B cell (primary cell): ENCODE measurements around the gene CADM1. TPM values are rescaled to one million over a fixed set of nuclear protein-coding genes. Genes with fewer than 3 reads are reported as not detected.
A peak's percentile ranks its signal among the peaks of the same experiment; 100 is the strongest.

ENCODE experiments used
- ATAC-seq: fragments of 200-7000 bp; cut with Tn5 transposase; one replicate; pipeline ENCODE4 v1.10.0; 2021; ENCODE audit warnings: low read depth, mild to moderate bottlenecking, moderate number of reproducible peaks, moderate library complexity
- CTCF ChIA-PET: fragments of 350-600 bp; sonication (Branson Sonifier 250); formaldehyde crosslinking; loops from one replicate; lab custom pipeline; 2021; ENCODE audit warnings: antibody characterized with exemption, inconsistent platforms; lab: Charles Lee
- POLR2A ChIA-PET: fragments of 350-600 bp; sonication (Branson Sonifier 250); formaldehyde crosslinking; loops from one replicate; lab custom pipeline; 2021; ENCODE audit warnings: antibody characterized with exemption; lab: Charles Lee
- DNase-seq: peaks from one replicate; pipeline ENCODE4 v3.0.0; 2013
- H2AFZ ChIP-seq: 2 replicates; pipeline ENCODE4 v1.6.1; 2012; ENCODE audit warnings: mild to moderate bottlenecking, low read depth, low read length; ENCODE audit not compliant: insufficient read depth, poor library complexity, severe bottlenecking
- H3K27ac ChIP-seq, 2 donors: 1 replicate in 1 of 2; 2 replicates in 1 of 2; pipeline ENCODE4 v1.5.1; 2012 to 2013; ENCODE audit warnings: low read length in 2 of 2, mild to moderate bottlenecking in 2 of 2, moderate library complexity in 1 of 2
- H3K27me3 ChIP-seq, 4 experiments: fragments of 200-600 bp in 1 of 4; sonication (generic) in 1 of 4; replicated peaks in 1 of 4; 1 replicate in 2 of 4; 2 replicates in 2 of 4; pipeline versions ENCODE4 v1.6.1 to v1.7.0; 2013 to 2016; ENCODE audit warnings: low read length in 3 of 4, mild to moderate bottlenecking in 2 of 4, mixed read lengths in 1 of 4, moderate library complexity in 1 of 4; ENCODE audit not compliant: insufficient read depth in 4 of 4, control insufficient read depth in 3 of 4; ENCODE audit errors: control extremely low read depth in 1 of 4
- H3K36me3 ChIP-seq, 2 experiments: replicated peaks in 1 of 2; 1 replicate in 1 of 2; 2 replicates in 1 of 2; pipeline versions ENCODE4 v1.6.1 to v1.7.1; 2013; ENCODE audit warnings: low read length in 1 of 2; ENCODE audit not compliant: insufficient read depth in 2 of 2, control insufficient read depth in 1 of 2; ENCODE audit errors: control extremely low read depth in 1 of 2, extremely low read depth in 1 of 2
- H3K4me1 ChIP-seq, 2 donors: fragments of 200-600 bp in 1 of 2; sonication (generic) in 1 of 2; 1 replicate in 1 of 2; 2 replicates in 1 of 2; pipeline versions ENCODE4 v1.5.1 to v1.6.1; 2013 to 2017; ENCODE audit warnings: low read length in 2 of 2; ENCODE audit not compliant: control insufficient read depth in 2 of 2, insufficient read depth in 2 of 2
- H3K4me2 ChIP-seq: replicated peaks from 2 replicates; pipeline ENCODE3; 2012; ENCODE audit warnings: mild to moderate bottlenecking, low read depth, low read length; ENCODE audit not compliant: poor library complexity, severe bottlenecking
- H3K4me3 ChIP-seq, 5 experiments: fragments of 200-600 bp in 1 of 5; sonication (generic) in 1 of 5; 1 replicate in 3 of 5; 2 replicates in 2 of 5; pipeline versions ENCODE4 v1.5.1 to v1.7.0; 2011 to 2016; ENCODE audit warnings: low read length in 4 of 5, mild to moderate bottlenecking in 4 of 5, low read depth in 2 of 5, control low read depth in 1 of 5, moderate library complexity in 1 of 5; ENCODE audit not compliant: insufficient read depth in 1 of 5; ENCODE audit errors: control extremely low read depth in 1 of 5, extremely low read depth in 1 of 5
- H3K79me2 ChIP-seq: fragments of 200-600 bp; sonication (generic); one replicate; pipeline ENCODE4 v1.6.0; 2016; ENCODE audit warnings: low read length; ENCODE audit not compliant: control insufficient read depth, insufficient read depth
- H3K9ac ChIP-seq: fragments of 200-600 bp; sonication (generic); 2 replicates; pipeline ENCODE4 v1.6.1; 2017; ENCODE audit warnings: mild to moderate bottlenecking, low read length, moderate library complexity
- H3K9me3 ChIP-seq, 3 donors: one replicate each; pipeline versions ENCODE4 v1.6.1 to v1.7.1; 2013; ENCODE audit warnings: low read length in 2 of 3; ENCODE audit not compliant: control insufficient read depth in 2 of 3, insufficient read depth in 1 of 3; ENCODE audit errors: control extremely low read depth in 1 of 3
- H4K20me1 ChIP-seq: 2 replicates; pipeline ENCODE4 v1.6.0; 2012; ENCODE audit warnings: mild to moderate bottlenecking, low read length; ENCODE audit not compliant: insufficient read depth, control insufficient read depth, poor library complexity, severe bottlenecking
- H3K27ac Mint-ChIP-seq: one replicate; pipeline ENCODE4 v1.8.0; 2021; ENCODE audit warnings: mixed read lengths
- H3K27me3 Mint-ChIP-seq: one replicate; pipeline ENCODE4 v1.8.0; 2021; ENCODE audit warnings: mixed read lengths
- H3K4me1 Mint-ChIP-seq: one replicate; pipeline ENCODE4 v1.8.0; 2021; ENCODE audit warnings: mixed read lengths
- H3K4me3 Mint-ChIP-seq: one replicate; pipeline ENCODE4 v1.8.0; 2021; ENCODE audit warnings: mixed read lengths
- H3K9me3 Mint-ChIP-seq: one replicate; pipeline ENCODE4 v1.8.0; 2022; ENCODE audit warnings: mixed read lengths; ENCODE audit not compliant: insufficient read depth
- CTCF ChIP-seq: fragments of 200-600 bp; IDR thresholded peaks from one replicate; pipeline ENCODE4 v1.8.0; 2022; ENCODE audit warnings: antibody characterized with exemption, mild to moderate bottlenecking
- EZH2 ChIP-seq: IDR thresholded peaks from 2 replicates; pipeline ENCODE4 v1.6.1; 2012; ENCODE audit warnings: borderline replicate concordance, low read depth, mild to moderate bottlenecking, moderate library complexity, low read length; ENCODE audit not compliant: insufficient read depth, poor library complexity, severe bottlenecking
- WGBS: methylation state at CpG from one replicate; pipeline ENCODE4 v1.1.5; 2013; ENCODE audit warnings: missing lambda C conversion rate; ENCODE audit not compliant: insufficient coverage; 5-methylcytosine and 5-hydroxymethylcytosine counted together
- intact Hi-C: fragments of 100-400 bp; cut with micrococcal nuclease; formaldehyde crosslinking; loops from one replicate; pipeline ENCODE4 v1.10.0; 2022
- polyA plus RNA-seq: library from polyadenylated mRNA; depleted of rRNA; stranded (reverse); fragments of >200 nt; gene quantifications from 2 replicates; pipeline ENCODE4 v1.2.3, GENCODE V29; 2012
- total RNA-seq, 2 donors: library from RNA; stranded (reverse); fragments of 120-200 nt in 1 of 2; gene quantifications; 1 replicate in 1 of 2; 2 replicates in 1 of 2; pipeline versions ENCODE4 v1.2.3 to v1.2.4, GENCODE V29; 2013 to 2022

The CADM1 gene
- total and polyA plus RNA-seq, 2 donors (not counting 1 experiment from before 2014, with no cell fraction given) = 0.43 to 0.49 TPM

- no peak overlapping the region for H2AFZ ChIP-seq
- no peaks in the 10 kb centered on the region for H3K36me3 ChIP-seq
- H3K9me3 ChIP-seq = peaks cover 0 to 5% (median 0%) of the 10 kb centered on the region in 3 donors
- no peak for ATAC-seq
- no peak for DNase-seq
- WGBS = 80% methylated on average over 3 of the region's 3 CpGs
- POLR2A ChIA-PET = no interaction called here
- H3K79me2 ChIP-seq = no peaks in the 10 kb centered on the region
- no peak overlapping the region for H3K27ac Mint-ChIP-seq
- no peak overlapping the region for H3K4me3 ChIP-seq
- CTCF ChIA-PET = no interaction called here
- intact Hi-C loops = no loop called here
- no peaks in the 10 kb centered on the region for H3K9me3 Mint-ChIP-seq
- peaks cover 0 to 2% (median 0%) of the 10 kb centered on the region in 4 experiments for H3K27me3 ChIP-seq
- no peaks in the 10 kb centered on the region for H3K27me3 Mint-ChIP-seq
- no peak overlapping the region for H3K9ac ChIP-seq
- H3K4me1 Mint-ChIP-seq = peaks cover 3% of the 10 kb centered on the region
- H3K27ac ChIP-seq = no peak overlapping the region
- TF ChIP-seq CTCF = no peak
- no peak for TF ChIP-seq EZH2
- H3K4me2 ChIP-seq = no peak overlapping the region
- no peaks in the 10 kb centered on the region for H4K20me1 ChIP-seq
- H3K4me3 Mint-ChIP-seq = no peak overlapping the region
- no peaks in the 10 kb centered on the region for H3K4me1 ChIP-seq
Measured at GRCh38 chr11:115127790-115128189, 376.4 kb downstream of the CADM1 start.

- POLR2A ChIA-PET = no interaction called here
- ATAC-seq = peak; percentile 47
Measured at GRCh38 chr11:115126515-115127208, 377.6 kb downstream of the CADM1 start.

More at GRCh38 chr11:115126515-115127208, 377.6 kb downstream of the CADM1 start:
- Mint-ChIP-seq H3K9me3 (no peaks in the 10 kb centered on the region), H3K27me3 (no peaks in the 10 kb centered on the region), H3K27ac (no peak overlapping the region), H3K4me3 (no peak overlapping the region), H3K4me1 (peaks cover 3% of the 10 kb centered on the region)
- Histone ChIP-seq H3K36me3 (no peaks in the 10 kb centered on the region), H3K79me2 (no peaks in the 10 kb centered on the region), H3K27me3 (peaks cover 0 to 2% (median 0%) of the 10 kb centered on the region in 4 experiments), H2AFZ (no peak overlapping the region), H3K4me2 (no peak overlapping the region), H3K4me3 (no peak overlapping the region), H3K9ac (no peak overlapping the region), H3K4me1 (no peaks in the 10 kb centered on the region), H3K9me3 (peaks cover 0 to 3% (median 0%) of the 10 kb centered on the region in 3 donors), H4K20me1 (no peaks in the 10 kb centered on the region), H3K27ac (no peak overlapping the region)
- peak; percentile 11 for DNase-seq
- no peak for TF ChIP-seq EZH2
- intact Hi-C loops = no loop called here
- CTCF ChIA-PET = no interaction called here
- 70% methylated on average over 9 of the region's 10 CpGs for WGBS
